DND-41 (cell line): Measurements from ENCODE around the gene DGKA.

Experiments
- EZH2 ChIP-seq: IDR thresholded peaks from 3 replicates; pipeline ENCODE4 v1.6.1; 2012; ENCODE audit warnings: borderline replicate concordance, low read depth, mild to moderate bottlenecking, moderate library complexity, low read length, inconsistent platforms; ENCODE audit not compliant: severe bottlenecking
- TF ChIP-seq, protein P1 (sequence below): IDR thresholded peaks from 2 replicates; pipeline ENCODE4 v1.5.1; 2012; ENCODE audit warnings: borderline replicate concordance, low read length, moderate library complexity, mild to moderate bottlenecking; ENCODE audit not compliant: poor library complexity, severe bottlenecking; ENCODE audit errors: extremely low read depth

DNA sequence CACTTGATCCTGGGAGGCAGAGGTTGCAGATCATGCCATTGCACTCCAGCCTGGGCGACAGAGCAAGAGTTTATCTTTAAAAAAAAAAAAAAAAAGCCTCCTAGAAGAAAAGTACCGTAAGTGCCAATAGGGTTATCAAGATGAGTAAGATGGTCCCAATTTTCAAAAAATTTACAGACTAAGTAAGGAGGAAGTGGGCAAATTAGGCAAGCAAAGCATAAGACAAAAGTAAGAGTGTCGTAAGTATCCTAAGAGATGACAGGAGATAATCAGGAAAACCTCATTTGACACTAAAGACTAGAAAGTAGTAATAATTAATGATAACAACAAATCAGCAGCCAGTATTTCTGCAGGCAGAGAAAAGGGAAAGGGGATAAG, 15.5 kb upstream of the DGKA start:
- TF ChIP-seq, protein P1, sequence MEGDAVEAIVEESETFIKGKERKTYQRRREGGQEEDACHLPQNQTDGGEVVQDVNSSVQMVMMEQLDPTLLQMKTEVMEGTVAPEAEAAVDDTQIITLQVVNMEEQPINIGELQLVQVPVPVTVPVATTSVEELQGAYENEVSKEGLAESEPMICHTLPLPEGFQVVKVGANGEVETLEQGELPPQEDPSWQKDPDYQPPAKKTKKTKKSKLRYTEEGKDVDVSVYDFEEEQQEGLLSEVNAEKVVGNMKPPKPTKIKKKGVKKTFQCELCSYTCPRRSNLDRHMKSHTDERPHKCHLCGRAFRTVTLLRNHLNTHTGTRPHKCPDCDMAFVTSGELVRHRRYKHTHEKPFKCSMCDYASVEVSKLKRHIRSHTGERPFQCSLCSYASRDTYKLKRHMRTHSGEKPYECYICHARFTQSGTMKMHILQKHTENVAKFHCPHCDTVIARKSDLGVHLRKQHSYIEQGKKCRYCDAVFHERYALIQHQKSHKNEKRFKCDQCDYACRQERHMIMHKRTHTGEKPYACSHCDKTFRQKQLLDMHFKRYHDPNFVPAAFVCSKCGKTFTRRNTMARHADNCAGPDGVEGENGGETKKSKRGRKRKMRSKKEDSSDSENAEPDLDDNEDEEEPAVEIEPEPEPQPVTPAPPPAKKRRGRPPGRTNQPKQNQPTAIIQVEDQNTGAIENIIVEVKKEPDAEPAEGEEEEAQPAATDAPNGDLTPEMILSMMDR: no peak
- no peak for TF ChIP-seq EZH2
